Measurements from ENCODE around the gene SMIM21.

DNA sequence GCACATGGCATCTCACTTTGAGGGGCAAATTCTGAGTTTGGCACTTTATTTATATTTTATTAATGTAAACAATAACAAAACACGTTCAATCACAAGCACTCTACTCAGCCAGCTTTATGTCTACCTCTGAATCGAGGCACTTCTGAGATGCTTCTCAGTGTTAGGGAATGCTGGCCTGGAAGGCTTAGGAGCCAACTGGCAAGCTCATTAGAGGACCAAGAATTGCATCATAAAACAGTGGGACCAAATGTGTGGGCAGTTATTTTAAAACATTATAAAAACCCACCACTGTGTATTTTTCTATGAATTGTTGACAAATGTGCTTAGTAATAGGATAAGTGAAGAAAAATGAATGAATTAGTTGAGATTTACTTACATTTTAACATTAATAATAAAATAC, 46.8 kb upstream of the SMIM21 start:
- TF ChIP-seq EZH2 (IDR thresholded peaks at IDR 0.05; ENCODE audit: insufficient read depth, poor library complexity, severe bottlenecking) (no peak), EZH2phosphoT487 (IDR thresholded peaks at IDR 0.05; ENCODE audit: insufficient read depth, low read depth) (no peak)

Measured in GM23248 (cell line).